ENCODE results near the gene DOCK6.
"Not testable (repeated sequence)": the region's sequence is repeated elsewhere in the genome, so short reads cannot be mapped to it uniquely, and the experiment has no call there.

Gene DOCK6

GRCh38 chr19:11172576-11172975 is 89.7 kb downstream of the DOCK6 start:
- no peak for DNase-seq (ENCODE audit: low spot score)

GRCh38 chr19:11171144-11171543 is 91.2 kb downstream of the DOCK6 start:
- DNase-seq (ENCODE audit: low spot score) = no peak

GRCh38 chr19:11169896-11170678 is 92.2 kb downstream of the DOCK6 start:
- no peak for DNase-seq (ENCODE audit: low spot score)

GRCh38 chr19:11168568-11168967 is 93.8 kb downstream of the DOCK6 start:
- DNase-seq (ENCODE audit: low spot score) = peak; percentile 95

- no peak for DNase-seq (ENCODE audit: low spot score)
Observed at GRCh38 chr19:11166281-11167142, 95.8 kb downstream of the DOCK6 start.

GRCh38 chr19:11165486-11166030 is 96.8 kb downstream of the DOCK6 start:
- DNase-seq (ENCODE audit: low spot score) = no peak

- DNase-seq (ENCODE audit: low spot score) = no peak
Observed at GRCh38 chr19:11164879-11165406, 97.4 kb downstream of the DOCK6 start.

GRCh38 chr19:11164296-11164695 is 98.0 kb downstream of the DOCK6 start:
- DNase-seq (ENCODE audit: low spot score) = no peak

GRCh38 chr19:11160440-11160768 is 101.9 kb downstream of the DOCK6 start:
- DNase-seq (ENCODE audit: low spot score) = not testable (repeated sequence)

- DNase-seq (ENCODE audit: low spot score) = no peak
Observed at GRCh38 chr19:11159598-11160439, 102.5 kb downstream of the DOCK6 start.

- DNase-seq (ENCODE audit: low spot score) = peak; percentile 99
Observed at GRCh38 chr19:11155373-11156120, 106.8 kb downstream of the DOCK6 start, which contains the start of gene SPC24. Gene SPC24 (minus strand): TSS chr19:11155782. CDS start chr19:11155776, 6 bp downstream.

GRCh38 chr19:11154683-11155047 is 107.7 kb downstream of the DOCK6 start:
- no peak for DNase-seq (ENCODE audit: low spot score)

- DNase-seq (ENCODE audit: low spot score) = no peak
Observed at GRCh38 chr19:11152318-11153062, 109.8 kb downstream of the DOCK6 start.

- DNase-seq (ENCODE audit: low spot score) = no peak
Observed at GRCh38 chr19:11151181-11151580, 111.1 kb downstream of the DOCK6 start.
